Left hindlimb (tissue), 1 donor: ENCODE results near the gene NLRP5.
"Not testable (repeated sequence)": the region's sequence is repeated elsewhere in the genome, so short reads cannot be mapped to it uniquely, and the experiment has no call there.

Experiments used
- DNase-seq: peaks from one replicate; pipeline ENCODE4 v3.0.0-alpha.2; 2018

NLRP5 gene

GRCh38 chr19:56099638-56100539, 113.3 kb downstream of the NLRP5 start:
- DNase-seq, result no peak

- no peak for DNase-seq
Measured at GRCh38 chr19:56101095-56101494, 114.5 kb downstream of the NLRP5 start.

GRCh38 chr19:56101746-56102535, 115.4 kb downstream of the NLRP5 start:
- no peak for DNase-seq

- DNase-seq, result no peak
Measured at GRCh38 chr19:56103027-56103614, 116.5 kb downstream of the NLRP5 start.

- no peak for DNase-seq
Measured at GRCh38 chr19:56104423-56104822, 117.8 kb downstream of the NLRP5 start.

GRCh38 chr19:56105090-56105701, 118.6 kb downstream of the NLRP5 start:
- no peak for DNase-seq

GRCh38 chr19:56105831-56106396, 119.3 kb downstream of the NLRP5 start:
- DNase-seq, result not testable (repeated sequence)

- DNase-seq, result no peak
Measured at GRCh38 chr19:56106397-56106849, 119.8 kb downstream of the NLRP5 start.

GRCh38 chr19:56106993-56107392, 120.4 kb downstream of the NLRP5 start:
- peak; percentile 25 for DNase-seq

- no peak for DNase-seq
Measured at GRCh38 chr19:56107626-56108351, 121.2 kb downstream of the NLRP5 start.

GRCh38 chr19:56108447-56109195, 122.0 kb downstream of the NLRP5 start:
- DNase-seq, result peak; percentile 83

GRCh38 chr19:56109226-56109625, 122.7 kb downstream of the NLRP5 start:
- no peak for DNase-seq

- no peak for DNase-seq
Measured at GRCh38 chr19:56110515-56111448, 124.2 kb downstream of the NLRP5 start.
